Lower lobe of right lung (tissue), 2 donors: ENCODE results near the gene TRAT1. TPM values are rescaled to one million over a fixed set of nuclear protein-coding genes. Genes with fewer than 3 reads are reported as not detected.

Source experiments
- ATAC-seq, 2 donors: fragments of 200-7000 bp; cut with Tn5 transposase; one replicate each; pipeline ENCODE4 v1.9.1; 2020 to 2022; ENCODE audit warnings: mild to moderate bottlenecking in 2 of 2, moderate library complexity in 2 of 2
- DNase-seq: peaks from one replicate; pipeline ENCODE4 v3.0.0-alpha.2; 2020
- H3K27ac ChIP-seq: fragments of 200-600 bp; one replicate; pipeline ENCODE4 v1.8.0; 2022
- H3K27me3 ChIP-seq: fragments of 200-600 bp; one replicate; pipeline ENCODE4 v1.8.0; 2022; ENCODE audit warnings: low read depth
- H3K36me3 ChIP-seq: fragments of 200-600 bp; one replicate; pipeline ENCODE4 v1.8.0; 2022; ENCODE audit warnings: mild to moderate bottlenecking
- H3K4me1 ChIP-seq: fragments of 200-600 bp; one replicate; pipeline ENCODE4 v1.8.0; 2022
- H3K4me3 ChIP-seq: fragments of 200-600 bp; one replicate; pipeline ENCODE4 v1.8.0; 2022; ENCODE audit warnings: mild to moderate bottlenecking
- H3K9me3 ChIP-seq: fragments of 200-600 bp; one replicate; pipeline ENCODE4 v1.8.0; 2022
- intact Hi-C: fragments of 100-400 bp; cut with DNase I; formaldehyde crosslinking; loops from one replicate; pipeline ENCODE4 v1.11.0; 2022
- total RNA-seq: library from RNA; stranded (reverse); fragmentation: NEBNext Ultra II Directional; extraction: Animal tissue kit (Norgen Biotek cat#: 25700); gene quantifications from one replicate; pipeline ENCODE4 v1.2.1, GENCODE V29; 2021
- TF ChIP-seq, protein P1 (sequence below): fragments of 200-600 bp; IDR thresholded peaks from one replicate; pipeline ENCODE4 v1.8.0; 2022; ENCODE audit warnings: antibody characterized with exemption, mild to moderate bottlenecking
- donor health status: DM: no; HTN: yes; CAD: no; lungs with severe emphysema.

Gene TRAT1
- total RNA-seq, 1 donor from 2014 or later, result 1.3 TPM

GRCh38 chr3:108826309-108827187 lies 4.0 kb downstream of the TRAT1 start:
- no peaks in the 10 kb centered on the region for H3K27me3 ChIP-seq
- no peak overlapping the region for H3K27ac ChIP-seq
- H3K36me3 ChIP-seq, result no peaks in the 10 kb centered on the region
- no peaks in the 10 kb centered on the region for H3K9me3 ChIP-seq
- intact Hi-C loops, result no loop called here
- ATAC-seq, result no peak
- TF ChIP-seq, protein P1, sequence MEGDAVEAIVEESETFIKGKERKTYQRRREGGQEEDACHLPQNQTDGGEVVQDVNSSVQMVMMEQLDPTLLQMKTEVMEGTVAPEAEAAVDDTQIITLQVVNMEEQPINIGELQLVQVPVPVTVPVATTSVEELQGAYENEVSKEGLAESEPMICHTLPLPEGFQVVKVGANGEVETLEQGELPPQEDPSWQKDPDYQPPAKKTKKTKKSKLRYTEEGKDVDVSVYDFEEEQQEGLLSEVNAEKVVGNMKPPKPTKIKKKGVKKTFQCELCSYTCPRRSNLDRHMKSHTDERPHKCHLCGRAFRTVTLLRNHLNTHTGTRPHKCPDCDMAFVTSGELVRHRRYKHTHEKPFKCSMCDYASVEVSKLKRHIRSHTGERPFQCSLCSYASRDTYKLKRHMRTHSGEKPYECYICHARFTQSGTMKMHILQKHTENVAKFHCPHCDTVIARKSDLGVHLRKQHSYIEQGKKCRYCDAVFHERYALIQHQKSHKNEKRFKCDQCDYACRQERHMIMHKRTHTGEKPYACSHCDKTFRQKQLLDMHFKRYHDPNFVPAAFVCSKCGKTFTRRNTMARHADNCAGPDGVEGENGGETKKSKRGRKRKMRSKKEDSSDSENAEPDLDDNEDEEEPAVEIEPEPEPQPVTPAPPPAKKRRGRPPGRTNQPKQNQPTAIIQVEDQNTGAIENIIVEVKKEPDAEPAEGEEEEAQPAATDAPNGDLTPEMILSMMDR, result no peak
- no peak overlapping the region for H3K4me3 ChIP-seq
- DNase-seq, result no peak
- no peaks in the 10 kb centered on the region for H3K4me1 ChIP-seq

GRCh38 chr3:108830381-108830780 lies 7.8 kb downstream of the TRAT1 start:
- intact Hi-C loops, result no loop called here
- TF ChIP-seq, protein P1, result no peak
- ATAC-seq, result no peak
- DNase-seq, result no peak
- H3K9me3 ChIP-seq, result no peaks in the 10 kb centered on the region
- no peak overlapping the region for H3K4me3 ChIP-seq
- H3K27ac ChIP-seq, result no peak overlapping the region
- no peaks in the 10 kb centered on the region for H3K4me1 ChIP-seq
- no peaks in the 10 kb centered on the region for H3K27me3 ChIP-seq
- H3K36me3 ChIP-seq, result no peaks in the 10 kb centered on the region

GRCh38 chr3:108830991-108831614 lies 8.5 kb downstream of the TRAT1 start:
- Histone ChIP-seq H3K9me3 (no peaks in the 10 kb centered on the region), H3K4me1 (no peaks in the 10 kb centered on the region), H3K27me3 (no peaks in the 10 kb centered on the region), H3K4me3 (no peak overlapping the region), H3K27ac (no peak overlapping the region), H3K36me3 (no peaks in the 10 kb centered on the region)
- no peak for ATAC-seq
- intact Hi-C loops, result no loop called here
- DNase-seq, result no peak
- TF ChIP-seq, protein P1, result no peak

DNA sequence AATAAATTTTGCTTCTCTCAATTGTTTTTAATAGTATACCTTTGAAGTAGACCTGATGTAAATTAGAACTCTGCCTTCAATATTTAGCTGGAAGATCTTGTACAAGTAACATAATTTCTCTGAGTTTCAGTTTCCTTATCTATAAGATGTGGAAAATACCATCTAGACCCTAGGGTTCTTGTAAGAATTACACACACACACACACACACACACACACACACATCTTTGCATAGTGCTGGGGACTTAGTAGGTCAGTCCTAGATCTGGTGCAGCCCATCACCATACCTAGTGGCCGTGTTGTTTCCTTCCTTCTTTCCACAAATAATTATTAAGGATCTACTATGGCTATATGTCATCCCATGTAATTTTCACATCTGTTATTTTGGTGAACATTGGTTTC lies 11.0 kb downstream of the TRAT1 start:
- TF ChIP-seq, protein P1, result no peak

DNA sequence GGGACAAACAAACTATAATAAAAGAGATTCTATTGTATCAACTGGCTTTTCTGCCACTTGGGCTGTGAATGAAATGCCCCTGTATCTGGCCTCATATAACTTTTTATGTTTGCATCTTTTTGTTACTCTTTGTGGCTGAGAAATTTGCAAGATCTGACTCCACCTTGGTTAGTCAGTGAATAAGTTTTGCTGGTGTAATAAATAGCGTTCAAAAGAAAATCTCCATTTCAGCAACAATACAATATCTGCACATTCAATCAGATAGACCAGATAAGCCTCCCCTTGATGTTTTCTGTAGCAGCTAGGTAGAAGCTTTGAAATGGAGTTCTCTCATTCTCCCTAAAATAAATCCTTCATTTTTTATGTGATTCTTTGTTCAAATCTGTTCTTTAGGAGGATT lies 12.0 kb downstream of the TRAT1 start:
- no peak for DNase-seq
- no peaks in the 10 kb centered on the region for H3K27me3 ChIP-seq
- H3K9me3 ChIP-seq, result no peaks in the 10 kb centered on the region
- H3K27ac ChIP-seq, result no peak overlapping the region
- H3K4me3 ChIP-seq, result no peak overlapping the region
- no peak for ATAC-seq
- H3K36me3 ChIP-seq, result no peaks in the 10 kb centered on the region
- intact Hi-C loops, result no loop called here
- TF ChIP-seq, protein P1, result no peak
- H3K4me1 ChIP-seq, result no peaks in the 10 kb centered on the region

More for the DNA sequence above, 11.0 kb downstream of the TRAT1 start:
- H3K9me3 ChIP-seq, result no peaks in the 10 kb centered on the region
- intact Hi-C loops, result no loop called here
- H3K36me3 ChIP-seq, result no peaks in the 10 kb centered on the region
- no peak overlapping the region for H3K27ac ChIP-seq
- no peaks in the 10 kb centered on the region for H3K4me1 ChIP-seq
- H3K4me3 ChIP-seq, result no peak overlapping the region
- ATAC-seq (no peak), DNase-seq (no peak)
- no peaks in the 10 kb centered on the region for H3K27me3 ChIP-seq
